GM21423 (cell line): ENCODE results near the gene PPBP.

Experiments
- ATAC-seq: cut with Tn5 transposase; IDR thresholded peaks from one replicate; pipeline ENCODE4 v1.9.1; 2021; ENCODE audit warnings: mild to moderate bottlenecking, moderate library complexity; ENCODE audit not compliant: unreplicated experiment

PPBP gene

GRCh38 chr4:73988061-73988460 lies at the start of gene PPBP:
TSS of gene PPBP (minus strand) at chr4:73988190. CDS start at chr4:73988103, 87 bp downstream.
- ATAC-seq = no peak

- ATAC-seq = no peak
Observed at GRCh38 chr4:74037076-74037955, 49.3 kb upstream of the PPBP start.

- ATAC-seq = no peak
Observed at GRCh38 chr4:74033739-74034138, 45.7 kb upstream of the PPBP start.

GRCh38 chr4:74032064-74032463 lies 44.1 kb upstream of the PPBP start:
- no peak for ATAC-seq

- no peak for ATAC-seq
Observed at GRCh38 chr4:74031576-74031975, 43.6 kb upstream of the PPBP start.

GRCh38 chr4:74030285-74030684 lies 42.3 kb upstream of the PPBP start:
- no peak for ATAC-seq

GRCh38 chr4:74028504-74028903 lies 40.5 kb upstream of the PPBP start:
- no peak for ATAC-seq

- ATAC-seq = no peak
Observed at GRCh38 chr4:74023709-74024108, 35.7 kb upstream of the PPBP start.

- ATAC-seq = no peak
Observed at GRCh38 chr4:74021601-74022000, 33.6 kb upstream of the PPBP start.

GRCh38 chr4:74018771-74019170 lies 30.8 kb upstream of the PPBP start:
- no peak for ATAC-seq

- no peak for ATAC-seq
Observed at GRCh38 chr4:74018116-74018515, 30.1 kb upstream of the PPBP start.

- no peak for ATAC-seq
Observed at GRCh38 chr4:74016068-74016467, 28.1 kb upstream of the PPBP start.

- no peak for ATAC-seq
Observed at GRCh38 chr4:74015126-74015780, 27.3 kb upstream of the PPBP start.

GRCh38 chr4:74014332-74014731 lies 26.3 kb upstream of the PPBP start:
- ATAC-seq = no peak

- ATAC-seq = no peak
Observed at GRCh38 chr4:74013264-74013663, 25.3 kb upstream of the PPBP start.

GRCh38 chr4:74012130-74012529 lies 24.1 kb upstream of the PPBP start:
- no peak for ATAC-seq

GRCh38 chr4:74009307-74009706 lies 21.3 kb upstream of the PPBP start:
- no peak for ATAC-seq

GRCh38 chr4:74006009-74006476 lies 18.1 kb upstream of the PPBP start:
- ATAC-seq = no peak

- no peak for ATAC-seq
Observed at GRCh38 chr4:74005528-74005927, 17.5 kb upstream of the PPBP start.

- no peak for ATAC-seq
Observed at GRCh38 chr4:74004668-74005067, 16.7 kb upstream of the PPBP start.

- no peak for ATAC-seq
Observed at GRCh38 chr4:74000301-74000700, 12.3 kb upstream of the PPBP start.
